Esophagus (tissue), 2 donors: ENCODE results near the gene VWA8. TPM values are rescaled to one million over a fixed set of nuclear protein-coding genes. Genes with fewer than 3 reads are reported as not detected.
"Not testable (repeated sequence)": the region's sequence is repeated elsewhere in the genome, so short reads cannot be mapped to it uniquely, and the experiment has no call there.

Source experiments
- H3K27ac ChIP-seq, 2 donors: one replicate each; pipeline ENCODE4 v1.5.1; 2013; ENCODE audit warnings: low read depth in 2 of 2, mild to moderate bottlenecking in 2 of 2, inconsistent platforms in 1 of 2, low read length in 1 of 2, moderate library complexity in 1 of 2
- H3K27me3 ChIP-seq, 2 donors: one replicate each; pipeline ENCODE4 v1.6.1; 2013; ENCODE audit warnings: low read length in 2 of 2, control low read depth in 1 of 2, mild to moderate bottlenecking in 1 of 2; ENCODE audit not compliant: insufficient read depth in 2 of 2, control insufficient read depth in 1 of 2
- H3K36me3 ChIP-seq, 2 donors: one replicate each; pipeline ENCODE4 v1.6.1; 2013; ENCODE audit warnings: low read length in 1 of 2; ENCODE audit not compliant: control insufficient read depth in 2 of 2, insufficient read depth in 2 of 2
- H3K4me1 ChIP-seq, 2 donors: one replicate each; pipeline ENCODE4 v1.6.1; 2013; ENCODE audit warnings: low read length in 1 of 2; ENCODE audit not compliant: control insufficient read depth in 2 of 2, insufficient read depth in 2 of 2
- H3K4me3 ChIP-seq, 2 donors: one replicate each; pipeline ENCODE4 v1.5.1; 2013; ENCODE audit warnings: low read length in 2 of 2, mild to moderate bottlenecking in 2 of 2, low read depth in 1 of 2, moderate library complexity in 1 of 2
- H3K9me3 ChIP-seq, 2 donors: one replicate each; pipeline ENCODE4 v1.6.1; 2013; ENCODE audit warnings: mild to moderate bottlenecking in 2 of 2, low read depth in 1 of 2, low read length in 1 of 2, moderate library complexity in 1 of 2; ENCODE audit not compliant: control insufficient read depth in 2 of 2, insufficient read depth in 1 of 2
- WGBS, 2 donors: extraction: QIAGEN DNeasy Blood & Tissue Kit; methylation state at CpG; one replicate each; pipeline ENCODE4 v1.1.7; 2013; 5-methylcytosine and 5-hydroxymethylcytosine counted together
- polyA plus RNA-seq, 2 donors: library from polyadenylated mRNA; stranded (reverse); fragments of 200-250 nt; gene quantifications; one replicate each; pipeline ENCODE4 v1.2.3, GENCODE V29; 2013
- donor health status: healthy with polysubstance abuse.
- donor health status: Bipolar disorder and iron deficiency.

The VWA8 gene
- polyA plus RNA-seq, 2 donors: 3.5 to 3.6 TPM

DNA sequence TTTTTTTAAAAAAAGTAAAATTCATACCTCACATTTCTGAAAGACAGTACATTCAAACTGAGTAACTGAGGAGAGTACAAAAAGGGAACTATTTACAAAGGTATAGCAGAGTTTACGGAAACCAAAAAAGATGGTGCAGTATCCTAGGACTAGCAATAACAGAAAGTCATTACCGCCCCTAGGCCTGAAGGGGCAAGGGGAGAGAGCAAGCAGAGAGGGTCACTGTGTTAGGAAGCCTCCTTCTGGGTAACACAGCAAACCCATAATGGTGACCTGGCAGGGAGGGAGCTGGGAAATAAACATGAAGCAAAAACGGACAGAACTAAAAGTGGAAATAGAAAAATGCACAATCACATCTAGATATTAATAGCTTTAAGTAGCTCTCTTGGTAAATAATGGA lies 8.2 kb downstream of the VWA8 start:
- H3K9me3 ChIP-seq: no peaks in the 10 kb centered on the region
- H3K27ac ChIP-seq: no peak overlapping the region
- H3K36me3 ChIP-seq: no peaks in the 10 kb centered on the region
- no peaks in the 10 kb centered on the region for H3K4me1 ChIP-seq
- 84 to 86% methylated on average over 3 of the region's 3 CpGs for WGBS, 2 donors
- H3K4me3 ChIP-seq: no peak overlapping the region
- no peaks in the 10 kb centered on the region for H3K27me3 ChIP-seq

DNA sequence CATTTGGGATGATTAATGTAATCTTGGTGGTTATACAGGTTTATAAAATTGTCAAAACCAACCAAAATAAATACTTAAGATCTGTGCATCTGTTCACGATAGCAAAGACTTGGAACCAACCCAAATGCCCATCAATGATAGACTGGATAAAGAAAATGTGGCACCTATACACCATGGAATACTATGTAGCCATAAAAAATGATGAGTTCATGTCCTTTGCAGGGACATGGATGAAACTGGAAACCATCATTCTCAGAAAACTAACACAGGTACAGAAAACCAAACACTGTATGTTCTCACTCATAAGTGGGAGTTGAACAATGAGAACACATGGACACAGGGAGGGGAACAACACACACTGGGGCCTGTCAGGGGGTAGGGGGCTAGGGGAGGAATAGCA lies 11.8 kb downstream of the VWA8 start:
- H3K9me3 ChIP-seq, H3K27ac ChIP-seq, H3K4me1 ChIP-seq, H3K27me3 ChIP-seq, H3K36me3 ChIP-seq, H3K4me3 ChIP-seq: not testable (repeated sequence)
- 85 to 93% methylated on average over 1 of the region's 1 CpG for WGBS, 2 donors

DNA sequence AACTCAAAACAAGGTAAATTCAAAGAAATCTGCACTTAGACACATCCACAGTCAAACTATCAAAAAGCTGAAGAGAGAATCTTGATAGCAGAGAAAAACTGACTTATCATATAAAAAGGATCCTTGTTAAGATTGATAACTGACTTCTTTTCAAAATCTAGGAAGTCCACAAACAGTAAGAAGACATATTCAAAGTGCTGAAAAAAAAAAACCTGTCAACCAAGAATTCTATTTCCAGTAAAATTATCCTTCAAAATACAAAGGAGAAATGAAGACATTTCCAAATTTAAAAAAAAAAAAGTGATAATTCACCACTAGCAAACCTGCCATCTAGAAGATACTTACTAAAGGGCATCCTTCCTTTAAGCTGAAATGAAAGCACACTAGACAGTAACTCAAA lies 15.0 kb downstream of the VWA8 start:
- no peaks in the 10 kb centered on the region for H3K27me3 ChIP-seq
- H3K9me3 ChIP-seq: no peaks in the 10 kb centered on the region
- H3K27ac ChIP-seq: no peak overlapping the region
- peaks cover 0 to 5% of the 10 kb centered on the region in 2 donors for H3K36me3 ChIP-seq
- no peak overlapping the region for H3K4me3 ChIP-seq
- no peaks in the 10 kb centered on the region for H3K4me1 ChIP-seq

DNA sequence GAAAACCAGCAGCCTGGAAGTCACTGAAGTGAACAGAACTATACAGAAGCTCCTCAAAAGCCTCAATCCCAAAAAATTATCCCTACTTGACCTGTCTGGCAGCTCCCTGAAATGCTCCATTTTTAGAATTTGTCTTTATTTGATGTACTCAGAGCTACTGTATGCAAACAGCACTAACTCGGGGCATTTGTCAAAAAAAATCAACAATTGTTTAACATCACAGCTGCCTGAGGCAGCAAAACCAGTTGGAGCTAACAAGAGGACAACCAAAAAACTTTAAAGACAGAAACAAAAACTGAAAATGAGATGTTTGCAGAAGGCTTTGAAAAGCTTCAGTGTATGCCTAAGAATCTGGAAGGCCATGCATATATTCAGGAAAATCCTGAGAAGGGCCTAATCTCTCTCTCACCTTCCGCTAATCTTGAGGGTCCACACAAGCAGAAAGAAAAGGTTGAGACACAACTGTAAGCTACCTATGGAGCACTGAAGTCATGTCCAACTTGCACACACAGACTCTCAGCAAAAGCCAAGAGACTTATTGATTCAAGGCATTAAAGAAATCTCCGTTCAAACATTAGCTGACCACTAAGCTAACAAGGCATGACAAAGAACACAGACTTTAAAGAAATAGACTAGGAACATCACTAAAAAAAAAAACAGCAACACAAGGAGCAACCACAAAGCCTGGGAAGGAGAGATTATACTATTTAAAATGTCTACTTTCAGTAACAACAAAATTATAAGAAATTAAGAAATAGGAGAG lies 16.1 kb downstream of the VWA8 start:
- WGBS, 2 donors: 77% methylated on average over 3 of the region's 3 CpGs
- Histone ChIP-seq H3K27ac (no peak overlapping the region), H3K36me3 (peaks cover 0 to 5% of the 10 kb centered on the region in 2 donors), H3K4me3 (no peak overlapping the region), H3K4me1 (no peaks in the 10 kb centered on the region), H3K27me3 (no peaks in the 10 kb centered on the region), H3K9me3 (no peaks in the 10 kb centered on the region)

DNA sequence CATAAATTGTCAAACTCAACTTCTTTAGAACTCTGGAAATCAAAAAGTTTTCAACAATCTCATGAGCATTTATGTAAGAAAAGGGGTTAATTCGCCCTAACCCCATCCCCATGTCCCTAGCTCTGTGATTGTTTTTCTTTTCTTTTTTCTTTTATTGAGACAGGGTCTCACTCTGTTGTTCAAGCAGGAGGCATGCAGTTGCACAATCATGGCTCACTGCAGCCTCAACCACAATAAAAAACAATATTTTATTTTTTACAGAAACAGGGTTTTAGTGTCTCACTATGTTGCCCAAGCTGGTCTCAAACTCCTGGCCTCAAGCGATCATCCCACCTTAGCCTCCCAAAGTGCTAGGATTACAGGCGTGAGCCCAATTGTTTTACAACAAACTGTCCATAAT lies 16.7 kb downstream of the VWA8 start:
- Histone ChIP-seq H3K9me3 (no peaks in the 10 kb centered on the region), H3K27ac (no peak overlapping the region), H3K4me3 (no peak overlapping the region), H3K4me1 (no peaks in the 10 kb centered on the region), H3K36me3 (peaks cover 0 to 5% of the 10 kb centered on the region in 2 donors), H3K27me3 (no peaks in the 10 kb centered on the region)
- 95 to 97% methylated on average over 3 of the region's 3 CpGs for WGBS, 2 donors

DNA sequence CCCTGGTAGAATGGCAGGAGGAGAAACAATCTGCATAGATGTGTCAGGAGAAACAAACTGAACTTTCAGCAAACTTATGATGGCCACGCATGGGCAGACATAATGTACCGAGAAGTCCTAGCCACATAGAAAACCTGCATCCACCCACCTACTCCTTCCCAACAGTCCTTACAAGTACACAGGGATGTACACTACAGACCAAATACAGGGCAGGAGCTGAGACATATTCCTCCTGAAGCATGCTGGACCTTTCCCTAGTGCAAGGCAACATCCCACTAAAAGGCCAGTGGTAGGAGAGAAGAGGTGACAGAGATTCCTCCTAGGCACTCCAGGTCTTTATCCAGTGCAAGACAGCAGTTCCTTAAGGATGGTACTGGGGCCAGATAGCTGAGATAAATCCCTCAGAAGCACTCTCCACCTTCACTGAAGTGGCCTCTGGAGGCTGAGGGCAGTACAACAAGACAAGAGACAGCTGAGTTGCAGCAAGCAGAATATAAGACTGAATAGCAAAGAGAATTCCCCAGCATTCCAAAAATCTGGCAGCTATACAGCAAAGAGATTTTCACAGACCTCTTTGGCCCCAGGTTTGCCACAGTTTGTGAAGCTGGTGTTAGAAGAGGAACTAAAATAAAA lies 18.3 kb downstream of the VWA8 start:
- no peak overlapping the region for H3K27ac ChIP-seq
- no peaks in the 10 kb centered on the region for H3K27me3 ChIP-seq
- H3K4me1 ChIP-seq: no peaks in the 10 kb centered on the region
- H3K36me3 ChIP-seq: peaks cover 0 to 4% of the 10 kb centered on the region in 2 donors
- no peaks in the 10 kb centered on the region for H3K9me3 ChIP-seq
- WGBS, 2 donors: 96 to 97% methylated on average over 2 of the region's 2 CpGs
- no peak overlapping the region for H3K4me3 ChIP-seq

DNA sequence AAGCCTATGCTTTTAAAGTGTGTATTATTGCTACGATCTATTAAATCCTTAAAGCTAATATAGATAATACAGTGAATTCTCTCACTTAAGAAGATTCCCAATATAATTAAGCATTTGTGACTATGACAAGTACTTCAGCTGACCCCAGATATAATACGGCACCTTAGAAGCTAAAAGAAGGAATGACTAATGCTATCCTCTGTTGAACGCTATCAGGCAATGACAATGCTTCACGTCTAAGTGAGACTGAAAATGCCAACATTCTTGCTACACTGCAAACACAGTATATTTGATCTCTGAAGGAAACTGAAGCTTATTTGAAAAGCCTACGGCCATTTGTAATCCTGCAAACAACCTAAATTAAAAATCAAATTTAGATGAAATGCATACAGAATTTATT lies 19.7 kb downstream of the VWA8 start:
- H3K4me1 ChIP-seq: no peaks in the 10 kb centered on the region
- H3K4me3 ChIP-seq: no peak overlapping the region
- WGBS, 2 donors: 82 to 85% methylated on average over 5 of the region's 5 CpGs
- H3K27me3 ChIP-seq: no peaks in the 10 kb centered on the region
- H3K9me3 ChIP-seq: no peaks in the 10 kb centered on the region
- H3K27ac ChIP-seq: no peak overlapping the region
- no peaks in the 10 kb centered on the region for H3K36me3 ChIP-seq

DNA sequence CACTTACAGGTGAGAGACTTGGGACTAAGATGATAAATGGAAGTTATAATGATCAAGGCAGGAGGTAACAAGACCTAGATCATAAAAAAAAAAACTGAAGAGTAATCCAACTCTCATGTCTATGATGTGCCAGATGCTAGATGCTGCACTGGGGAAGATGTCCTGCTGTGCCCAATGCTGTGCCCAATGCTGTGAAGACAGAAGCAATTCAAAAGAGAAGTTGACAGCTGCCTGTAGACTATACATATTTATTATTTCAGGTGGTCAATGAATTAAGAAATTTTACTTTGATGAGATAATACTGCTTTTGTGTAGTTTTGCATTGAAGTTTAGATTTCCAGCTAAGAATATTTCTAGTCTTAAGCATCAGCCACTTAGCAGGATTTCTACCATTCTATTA lies 21.5 kb downstream of the VWA8 start:
- H3K36me3 ChIP-seq: no peaks in the 10 kb centered on the region
- H3K4me3 ChIP-seq: no peak overlapping the region
- H3K27ac ChIP-seq: no peak overlapping the region
- H3K9me3 ChIP-seq: no peaks in the 10 kb centered on the region
- H3K27me3 ChIP-seq: no peaks in the 10 kb centered on the region
- no peaks in the 10 kb centered on the region for H3K4me1 ChIP-seq

DNA sequence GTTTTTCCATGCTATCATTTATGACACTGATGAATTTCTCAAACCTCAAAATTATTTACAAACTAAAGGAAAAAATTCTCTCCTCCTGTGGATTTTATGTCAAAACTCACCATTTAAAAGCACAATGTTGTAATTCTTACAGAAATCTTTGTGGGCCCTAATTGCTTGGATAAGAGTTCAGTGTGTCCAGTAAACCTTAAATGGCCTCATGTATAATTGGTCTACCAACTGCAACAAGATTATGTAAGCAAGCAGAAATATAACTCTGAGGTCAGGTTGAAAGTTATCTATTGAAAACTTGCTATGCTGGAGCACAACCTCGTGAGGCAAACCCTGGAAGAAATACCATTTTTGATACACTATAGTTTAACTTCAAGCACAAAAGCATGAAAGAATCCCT lies 22.0 kb downstream of the VWA8 start:
- no peaks in the 10 kb centered on the region for H3K4me1 ChIP-seq
- 77 to 84% methylated on average over 1 of the region's 1 CpG for WGBS, 2 donors
- H3K9me3 ChIP-seq: no peaks in the 10 kb centered on the region
- no peak overlapping the region for H3K27ac ChIP-seq
- H3K27me3 ChIP-seq: no peaks in the 10 kb centered on the region
- no peak overlapping the region for H3K4me3 ChIP-seq
- no peaks in the 10 kb centered on the region for H3K36me3 ChIP-seq

DNA sequence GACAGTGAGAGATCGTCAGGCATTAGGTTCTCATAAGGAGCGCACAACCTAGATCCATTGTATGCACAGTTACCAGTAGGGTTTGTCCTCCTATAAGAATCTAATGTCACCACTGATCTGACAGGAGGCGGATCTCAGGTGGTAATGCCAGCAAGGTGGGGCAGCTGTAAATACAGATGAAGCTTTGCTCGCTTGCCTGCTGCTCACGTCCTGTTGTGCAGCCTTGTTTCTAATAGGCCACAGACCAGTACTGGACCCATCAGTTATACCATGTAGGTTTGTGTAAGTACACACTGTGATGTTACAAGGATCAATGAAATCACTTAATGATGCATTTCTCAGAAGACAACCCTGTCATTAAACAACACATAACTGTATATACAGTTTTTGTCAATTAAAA lies 23.5 kb downstream of the VWA8 start:
- no peaks in the 10 kb centered on the region for H3K27me3 ChIP-seq
- no peaks in the 10 kb centered on the region for H3K4me1 ChIP-seq
- WGBS, 2 donors: 97 to 99% methylated on average over 5 of the region's 5 CpGs
- H3K36me3 ChIP-seq: no peaks in the 10 kb centered on the region
- H3K27ac ChIP-seq: no peak overlapping the region
- no peak overlapping the region for H3K4me3 ChIP-seq
- no peaks in the 10 kb centered on the region for H3K9me3 ChIP-seq
